Gastroesophageal sphincter (tissue), 3 donors: ENCODE data around the gene CPD.

ENCODE experiments used
- EP300 ChIP-seq: sonication (generic); formaldehyde crosslinking; IDR thresholded peaks from one replicate; pipeline ENCODE4 v1.6.1; 2017; ENCODE audit warnings: antibody characterized with exemption, mild to moderate bottlenecking
- POLR2A ChIP-seq, 2 donors: fragments of 450-650 bp; IDR thresholded peaks; one replicate each; pipeline ENCODE4 v1.6.1; 2017; ENCODE audit warnings: antibody characterized with exemption in 2 of 2, mild to moderate bottlenecking in 2 of 2, moderate library complexity in 1 of 2
- POLR2AphosphoS5 ChIP-seq: sonication (generic); formaldehyde crosslinking; IDR thresholded peaks from one replicate; pipeline ENCODE4 v1.6.1; 2017; ENCODE audit warnings: antibody characterized with exemption
- TF ChIP-seq, protein P1 (sequence below), 4 experiments: fragments of 200-600 bp in 2 of 4; fragments of 450-650 bp in 2 of 4; sonication (generic) in 1 of 4; IDR thresholded peaks; one replicate each; pipeline ENCODE4 v1.5.1; 2017 to 2019; ENCODE audit warnings: antibody characterized with exemption in 4 of 4, mild to moderate bottlenecking in 2 of 4, moderate library complexity in 2 of 4

DNA sequence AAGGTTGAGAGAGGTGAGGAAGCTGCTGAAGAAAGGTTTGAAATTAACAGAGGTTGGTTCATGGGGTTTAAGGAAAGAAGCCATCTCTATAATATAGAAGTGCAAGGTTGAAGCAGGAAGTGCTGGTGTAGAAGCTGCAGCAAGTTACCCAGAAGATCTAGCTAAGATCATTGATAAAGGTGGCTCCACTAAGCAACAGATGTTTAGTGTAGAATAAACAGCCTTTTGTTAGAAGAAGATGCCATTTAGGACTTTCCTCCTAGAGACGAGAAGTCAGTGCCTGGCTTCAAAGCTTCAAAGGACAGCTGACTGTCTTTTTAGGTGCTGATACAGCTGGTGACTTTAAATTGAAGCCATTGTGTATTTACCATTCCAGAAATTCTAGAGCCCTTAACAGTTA, 127.8 kb downstream of the CPD start:
- TF ChIP-seq, protein P1, sequence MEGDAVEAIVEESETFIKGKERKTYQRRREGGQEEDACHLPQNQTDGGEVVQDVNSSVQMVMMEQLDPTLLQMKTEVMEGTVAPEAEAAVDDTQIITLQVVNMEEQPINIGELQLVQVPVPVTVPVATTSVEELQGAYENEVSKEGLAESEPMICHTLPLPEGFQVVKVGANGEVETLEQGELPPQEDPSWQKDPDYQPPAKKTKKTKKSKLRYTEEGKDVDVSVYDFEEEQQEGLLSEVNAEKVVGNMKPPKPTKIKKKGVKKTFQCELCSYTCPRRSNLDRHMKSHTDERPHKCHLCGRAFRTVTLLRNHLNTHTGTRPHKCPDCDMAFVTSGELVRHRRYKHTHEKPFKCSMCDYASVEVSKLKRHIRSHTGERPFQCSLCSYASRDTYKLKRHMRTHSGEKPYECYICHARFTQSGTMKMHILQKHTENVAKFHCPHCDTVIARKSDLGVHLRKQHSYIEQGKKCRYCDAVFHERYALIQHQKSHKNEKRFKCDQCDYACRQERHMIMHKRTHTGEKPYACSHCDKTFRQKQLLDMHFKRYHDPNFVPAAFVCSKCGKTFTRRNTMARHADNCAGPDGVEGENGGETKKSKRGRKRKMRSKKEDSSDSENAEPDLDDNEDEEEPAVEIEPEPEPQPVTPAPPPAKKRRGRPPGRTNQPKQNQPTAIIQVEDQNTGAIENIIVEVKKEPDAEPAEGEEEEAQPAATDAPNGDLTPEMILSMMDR (IDR thresholded peaks at IDR 0.05): no peak
- no peak for TF ChIP-seq POLR2AphosphoS5
- no peak for TF ChIP-seq POLR2A (IDR thresholded peaks at IDR 0.05)
- TF ChIP-seq EP300: no peak
